Hepatocyte (in vitro differentiated cells): Measurements from ENCODE around the gene ZNF385A. TPM values are rescaled to one million over a fixed set of nuclear protein-coding genes. Genes with fewer than 3 reads are reported as not detected.

ENCODE experiments used
- DNase-seq: peaks from one replicate; pipeline ENCODE4 v3.0.0-alpha.2; 2016; ENCODE audit warnings: low spot score
- H2AFZ ChIP-seq: fragments of 200-600 bp; sonication (generic); 2 replicates; pipeline ENCODE4 v1.6.0; 2016; ENCODE audit warnings: antibody characterized with exemption, mild to moderate bottlenecking
- H3K27ac ChIP-seq: fragments of 200-600 bp; sonication (generic); 2 replicates; pipeline ENCODE4 v1.5.1; 2016; ENCODE audit warnings: mild to moderate bottlenecking
- H3K27me3 ChIP-seq: fragments of 200-600 bp; sonication (generic); 2 replicates; pipeline ENCODE4 v1.6.1; 2016
- H3K36me3 ChIP-seq: fragments of 200-600 bp; sonication (generic); replicated peaks from 2 replicates; pipeline ENCODE4 v1.5.1; 2016; ENCODE audit warnings: low read depth; ENCODE audit not compliant: insufficient read depth
- H3K4me1 ChIP-seq: fragments of 200-600 bp; sonication (generic); 2 replicates; pipeline ENCODE4 v1.5.1; 2016; ENCODE audit warnings: mild to moderate bottlenecking, moderate library complexity; ENCODE audit not compliant: insufficient read depth
- H3K4me2 ChIP-seq: fragments of 200-600 bp; sonication (generic); 2 replicates; pipeline ENCODE4 v1.6.0; 2016
- H3K4me3 ChIP-seq: fragments of 200-600 bp; sonication (generic); 2 replicates; pipeline ENCODE4 v1.5.1; 2016; ENCODE audit warnings: mild to moderate bottlenecking
- H3K79me2 ChIP-seq: fragments of 200-600 bp; sonication (generic); 2 replicates; pipeline ENCODE4 v1.6.0; 2017; ENCODE audit warnings: mild to moderate bottlenecking
- H3K9me2 ChIP-seq: fragments of 200-600 bp; sonication (generic); replicated peaks from 2 replicates; pipeline ENCODE4 v1.6.0; 2017; ENCODE audit warnings: mild to moderate bottlenecking; ENCODE audit not compliant: insufficient read depth
- H3K9me3 ChIP-seq: fragments of 200-600 bp; sonication (generic); 2 replicates; pipeline ENCODE4 v1.5.1; 2016; ENCODE audit warnings: low read depth, mild to moderate bottlenecking
- H4K20me1 ChIP-seq: fragments of 200-600 bp; sonication (generic); 2 replicates; pipeline ENCODE4 v1.6.0; 2016; ENCODE audit warnings: mild to moderate bottlenecking; ENCODE audit not compliant: insufficient read depth, poor library complexity, severe bottlenecking
- EZH2 ChIP-seq: fragments of 200-600 bp; sonication (generic); IDR thresholded peaks from 2 replicates; pipeline ENCODE4 v1.6.1; 2016; ENCODE audit warnings: antibody characterized with exemption, mild to moderate bottlenecking, borderline replicate concordance
- EZH2phosphoT487 ChIP-seq: fragments of 200-600 bp; sonication (generic); IDR thresholded peaks from one replicate; pipeline ENCODE4 v1.6.1; 2018; ENCODE audit warnings: antibody characterized with exemption, mild to moderate bottlenecking, low read depth, moderate library complexity; ENCODE audit not compliant: unreplicated experiment, severe bottlenecking
- WGBS: methylation state at CpG from one replicate; pipeline ENCODE4 v1.1.6; 2016; ENCODE audit warnings: low lambda C conversion rate; ENCODE audit errors: missing lambda C conversion rate; 5-methylcytosine and 5-hydroxymethylcytosine counted together
- polyA plus RNA-seq: library from polyadenylated mRNA; unstranded; fragments of >200 nt; fragmentation: Nextera tagmentation; extraction: Ambion mirVana; gene quantifications from 2 replicates; pipeline ENCODE4 v1.2.1, GENCODE V29; 2016
- total RNA-seq: library from RNA; depleted of rRNA; stranded (reverse); fragments of >200 nt; gene quantifications from 2 replicates; pipeline ENCODE4 v1.2.3, GENCODE V29; 2014
- TF ChIP-seq, protein P1 (sequence below): fragments of 200-600 bp; sonication (generic); IDR thresholded peaks from 2 replicates; pipeline ENCODE4 v1.5.1; 2016; ENCODE audit warnings: antibody characterized with exemption, mild to moderate bottlenecking; ENCODE audit not compliant: poor library complexity

Gene ZNF385A
- total and polyA plus RNA-seq, 2 experiments from 2014 or later = 4.2 to 5.6 TPM

- Histone ChIP-seq H2AFZ (no peak overlapping the region), H3K4me1 (no peaks in the 10 kb centered on the region), H3K4me3 (no peak overlapping the region), H3K9me2 (no peaks in the 10 kb centered on the region), H3K9me3 (no peaks in the 10 kb centered on the region), H4K20me1 (no peaks in the 10 kb centered on the region), H3K27me3 (no peaks in the 10 kb centered on the region), H3K36me3 (no peaks in the 10 kb centered on the region), H3K79me2 (no peaks in the 10 kb centered on the region), H3K27ac (no peak overlapping the region), H3K4me2 (no peak overlapping the region)
- TF ChIP-seq, protein P1, sequence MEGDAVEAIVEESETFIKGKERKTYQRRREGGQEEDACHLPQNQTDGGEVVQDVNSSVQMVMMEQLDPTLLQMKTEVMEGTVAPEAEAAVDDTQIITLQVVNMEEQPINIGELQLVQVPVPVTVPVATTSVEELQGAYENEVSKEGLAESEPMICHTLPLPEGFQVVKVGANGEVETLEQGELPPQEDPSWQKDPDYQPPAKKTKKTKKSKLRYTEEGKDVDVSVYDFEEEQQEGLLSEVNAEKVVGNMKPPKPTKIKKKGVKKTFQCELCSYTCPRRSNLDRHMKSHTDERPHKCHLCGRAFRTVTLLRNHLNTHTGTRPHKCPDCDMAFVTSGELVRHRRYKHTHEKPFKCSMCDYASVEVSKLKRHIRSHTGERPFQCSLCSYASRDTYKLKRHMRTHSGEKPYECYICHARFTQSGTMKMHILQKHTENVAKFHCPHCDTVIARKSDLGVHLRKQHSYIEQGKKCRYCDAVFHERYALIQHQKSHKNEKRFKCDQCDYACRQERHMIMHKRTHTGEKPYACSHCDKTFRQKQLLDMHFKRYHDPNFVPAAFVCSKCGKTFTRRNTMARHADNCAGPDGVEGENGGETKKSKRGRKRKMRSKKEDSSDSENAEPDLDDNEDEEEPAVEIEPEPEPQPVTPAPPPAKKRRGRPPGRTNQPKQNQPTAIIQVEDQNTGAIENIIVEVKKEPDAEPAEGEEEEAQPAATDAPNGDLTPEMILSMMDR = no peak
- TF ChIP-seq EZH2 (no peak), EZH2phosphoT487 (no peak)
- DNase-seq = no peak
- 97% methylated on average over 10 of the region's 10 CpGs for WGBS
Measured at GRCh38 chr12:54405106-54405505, 20.6 kb upstream of the ZNF385A start.

- H4K20me1 ChIP-seq = no peaks in the 10 kb centered on the region
- no peaks in the 10 kb centered on the region for H3K36me3 ChIP-seq
- H2AFZ ChIP-seq = no peak overlapping the region
Measured at GRCh38 chr12:54404061-54405004, 19.8 kb upstream of the ZNF385A start.

DNA sequence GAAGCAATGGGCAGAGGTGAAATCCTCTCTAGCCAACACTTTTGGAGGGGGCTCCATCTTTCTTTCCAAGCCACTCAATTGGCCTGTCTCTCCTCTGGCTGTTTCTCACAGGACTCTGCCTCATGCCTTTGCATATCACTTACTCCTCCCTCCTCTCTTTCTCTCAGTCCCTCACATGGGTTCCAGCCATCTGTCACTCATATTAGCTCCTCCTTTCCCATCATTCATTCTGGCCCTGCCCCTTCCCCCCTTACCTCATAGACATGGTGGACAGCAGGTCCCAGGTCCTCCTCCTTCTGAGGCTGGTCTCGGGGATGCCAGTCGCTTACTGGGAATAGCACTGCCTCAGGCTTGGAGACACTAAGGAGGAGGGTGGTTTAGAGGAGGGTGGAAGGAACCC lies 16.6 kb upstream of the ZNF385A start:
- no peak overlapping the region for H3K4me2 ChIP-seq
- 94% methylated on average over 2 of the region's 2 CpGs for WGBS
- no peaks in the 10 kb centered on the region for H3K9me2 ChIP-seq
- no peak overlapping the region for H3K4me3 ChIP-seq
- no peak for TF ChIP-seq EZH2
- no peak for TF ChIP-seq EZH2phosphoT487
- TF ChIP-seq, protein P1 = no peak
- no peaks in the 10 kb centered on the region for H3K36me3 ChIP-seq
- no peak for DNase-seq
- no peaks in the 10 kb centered on the region for H4K20me1 ChIP-seq
- H3K9me3 ChIP-seq = no peaks in the 10 kb centered on the region
- H3K27ac ChIP-seq = no peak overlapping the region
- no peaks in the 10 kb centered on the region for H3K79me2 ChIP-seq
- H3K27me3 ChIP-seq = no peaks in the 10 kb centered on the region
- no peaks in the 10 kb centered on the region for H3K4me1 ChIP-seq
- no peak overlapping the region for H2AFZ ChIP-seq

More at GRCh38 chr12:54404061-54405004, 19.8 kb upstream of the ZNF385A start:
- Histone ChIP-seq H3K27me3 (no peaks in the 10 kb centered on the region), H3K9me3 (no peaks in the 10 kb centered on the region), H3K4me1 (no peaks in the 10 kb centered on the region), H3K4me3 (no peak overlapping the region), H3K9me2 (no peaks in the 10 kb centered on the region), H3K4me2 (no peak overlapping the region), H3K27ac (no peak overlapping the region), H3K79me2 (no peaks in the 10 kb centered on the region)
- no peak for TF ChIP-seq EZH2phosphoT487
- TF ChIP-seq, protein P1 = peak; percentile 81
- DNase-seq = peak; percentile 77
- 67% methylated on average over 11 of the region's 11 CpGs for WGBS
